ENCODE data around the gene ZNF138. TPM values are rescaled to one million over a fixed set of nuclear protein-coding genes. Genes with fewer than 3 reads are reported as not detected.

ZNF138 gene
- total RNA-seq, 4 donors from 2014 or later: 4.8 to 28.1 (median 7.3) TPM

- Histone ChIP-seq H3K36me3 (no peaks in the 10 kb centered on the region), H3K9me3 (no peaks in the 10 kb centered on the region), H3K4me1 (no peaks in the 10 kb centered on the region), H3K4me3 (no peak overlapping the region), H3K27me3 (no peaks in the 10 kb centered on the region), H3K27ac (no peak overlapping the region)
- DNase-seq: no peak
- no peak for TF ChIP-seq POLR2A (IDR thresholded peaks at IDR 0.05)
- no peak for TF ChIP-seq CTCF (IDR thresholded peaks at IDR 0.05)
These were observed 84.5 kb downstream of the ZNF138 start for GRCh38 chr7:64878684-64879083.

DNA sequence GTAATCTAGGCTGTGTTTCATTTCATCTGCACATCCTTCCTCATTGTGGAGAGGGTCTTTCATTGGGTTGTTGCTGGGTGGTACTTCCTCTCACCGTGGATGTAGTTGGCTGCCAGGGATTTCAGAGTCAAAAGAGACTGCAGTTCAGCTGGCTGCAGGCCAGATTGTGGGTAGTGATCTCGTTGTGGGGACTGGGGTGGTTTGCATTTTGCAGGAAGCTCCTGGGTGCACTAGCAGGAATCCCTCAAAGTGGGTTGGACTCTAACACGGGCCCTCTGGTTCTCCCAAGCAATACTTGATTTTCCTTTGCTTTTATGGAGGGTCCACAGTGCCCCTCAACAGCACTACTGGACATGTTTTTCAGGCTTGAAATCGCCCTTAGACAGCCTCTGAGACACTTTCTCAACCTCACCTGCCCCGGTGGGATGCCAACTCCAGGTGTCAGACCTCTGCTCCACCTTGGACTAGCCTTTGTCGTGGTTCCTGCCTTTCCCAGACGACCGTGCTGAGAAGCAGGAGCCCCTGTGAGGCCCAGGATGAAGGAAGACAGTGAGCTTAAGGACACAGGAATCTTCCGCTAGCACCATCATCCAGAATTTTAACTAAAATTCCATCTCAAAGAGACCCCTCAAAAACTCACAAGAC, 85.0 kb downstream of the ZNF138 start:
- TF ChIP-seq CTCF (IDR thresholded peaks at IDR 0.05) (no peak), POLR2A (IDR thresholded peaks at IDR 0.05) (no peak)
- Histone ChIP-seq H3K36me3 (no peaks in the 10 kb centered on the region), H3K27me3 (no peaks in the 10 kb centered on the region), H3K4me1 (no peaks in the 10 kb centered on the region), H3K4me3 (no peak overlapping the region), H3K9me3 (no peaks in the 10 kb centered on the region), H3K27ac (no peak overlapping the region)
- DNase-seq: peak in 1 of 3 donors; percentile 25

DNA sequence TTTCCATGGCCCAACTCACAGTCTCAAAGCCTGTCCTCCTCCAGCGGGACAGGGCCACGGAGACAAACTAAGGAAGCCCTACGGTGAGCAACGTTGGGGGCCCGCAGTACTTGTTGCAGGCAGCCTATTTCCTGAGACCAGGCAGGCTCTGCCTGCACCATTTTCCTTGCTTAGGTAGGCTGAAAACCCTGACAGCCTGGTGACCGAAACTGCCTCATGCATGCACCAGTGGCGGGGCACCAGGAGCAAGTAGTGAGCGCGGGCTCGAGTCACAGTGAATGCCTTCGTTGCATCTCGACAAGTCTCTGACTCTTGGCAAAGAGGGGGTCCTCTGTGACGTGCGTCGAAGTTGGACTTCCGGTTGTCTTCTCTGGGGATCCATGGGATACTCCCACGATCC, 85.6 kb downstream of the ZNF138 start:
- TF ChIP-seq POLR2A (IDR thresholded peaks at IDR 0.05): no peak
- no peak for TF ChIP-seq CTCF (IDR thresholded peaks at IDR 0.05)
- no peaks in the 10 kb centered on the region for H3K9me3 ChIP-seq
- DNase-seq: peak in 1 of 3 donors; percentile 24
- no peaks in the 10 kb centered on the region for H3K4me1 ChIP-seq
- H3K27ac ChIP-seq: no peak overlapping the region
- H3K36me3 ChIP-seq: no peaks in the 10 kb centered on the region
- no peak overlapping the region for H3K4me3 ChIP-seq
- H3K27me3 ChIP-seq: no peaks in the 10 kb centered on the region

GRCh38 chr7:64880322-64881297, 86.4 kb downstream of the ZNF138 start:
- Histone ChIP-seq H3K9me3 (no peaks in the 10 kb centered on the region), H3K27me3 (no peaks in the 10 kb centered on the region), H3K4me3 (no peak overlapping the region), H3K4me1 (no peaks in the 10 kb centered on the region), H3K36me3 (no peaks in the 10 kb centered on the region), H3K27ac (no peak overlapping the region)
- no peak for TF ChIP-seq CTCF (IDR thresholded peaks at IDR 0.05)
- TF ChIP-seq POLR2A (IDR thresholded peaks at IDR 0.05): no peak
- peak in 1 of 3 donors; percentile 26 for DNase-seq

GRCh38 chr7:64881461-64882287, 87.4 kb downstream of the ZNF138 start:
- Histone ChIP-seq H3K27me3 (no peaks in the 10 kb centered on the region), H3K36me3 (no peaks in the 10 kb centered on the region), H3K4me3 (peak overlapping the region in 2 of 4 donors; percentile 20 to 40), H3K9me3 (no peaks in the 10 kb centered on the region), H3K27ac (no peak overlapping the region), H3K4me1 (no peaks in the 10 kb centered on the region)
- peak in 1 of 3 donors; percentile 37 for DNase-seq
- TF ChIP-seq CTCF (IDR thresholded peaks at IDR 0.05): no peak
- TF ChIP-seq POLR2A (IDR thresholded peaks at IDR 0.05): no peak

All from Peyer's patch (tissue), 4 donors.